PFSK-1 (cell line): Measurements from ENCODE around the gene NEK5.

Source experiments
- FOXP2 ChIP-seq: optimal IDR thresholded peaks from 2 replicates; pipeline ENCODE3; 2011; ENCODE audit warnings: borderline replicate concordance, control low read depth, inconsistent platforms; ENCODE audit not compliant: insufficient read depth; ENCODE audit errors: extremely low read length, extremely low read depth
- POLR2AphosphoS5 ChIP-seq: IDR thresholded peaks from 2 replicates; pipeline ENCODE4 v1.6.1; 2012; ENCODE audit warnings: low read depth, mild to moderate bottlenecking, control low read depth, low read length, moderate library complexity
- SIN3A ChIP-seq: IDR thresholded peaks from 2 replicates; pipeline ENCODE4 v1.6.1; 2012; ENCODE audit warnings: mild to moderate bottlenecking, low read length, moderate library complexity, borderline replicate concordance; ENCODE audit not compliant: insufficient read depth
- TAF1 ChIP-seq: IDR thresholded peaks from 2 replicates; pipeline ENCODE4 v1.6.1; 2012; ENCODE audit warnings: low read length, control low read depth, borderline replicate concordance; ENCODE audit not compliant: insufficient read depth
- TF ChIP-seq, protein P1 (sequence below), 2 experiments: IDR thresholded peaks; 2 replicates each; pipeline versions ENCODE4 v1.6.1 to v1.8.0; 2011 to 2012; ENCODE audit warnings: low read depth in 2 of 2, low read length in 2 of 2, control low read depth in 1 of 2, inconsistent platforms in 1 of 2, mild to moderate bottlenecking in 1 of 2, moderate library complexity in 1 of 2; ENCODE audit not compliant: insufficient read depth in 1 of 2

NEK5 gene

DNA sequence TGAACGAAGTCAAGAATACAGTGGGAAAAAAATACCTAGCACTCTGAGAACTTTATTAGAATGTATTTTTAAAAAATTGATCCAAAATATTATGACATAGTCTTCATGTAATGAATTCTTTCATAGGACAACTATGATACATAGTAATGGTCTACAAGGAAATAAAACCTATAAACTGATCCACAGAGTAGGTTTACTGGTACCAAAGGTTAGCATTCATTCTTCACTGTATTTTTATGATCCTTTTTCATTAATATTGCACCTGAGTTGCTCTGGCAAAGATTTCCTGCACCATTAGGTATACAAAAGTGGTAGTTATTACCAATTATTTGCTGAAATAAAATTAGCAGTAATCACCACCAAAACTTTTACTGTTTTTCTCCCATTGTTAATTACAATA, 26.3 kb upstream of the NEK5 start:
- TF ChIP-seq SIN3A (no peak), TAF1 (no peak), POLR2AphosphoS5 (no peak), FOXP2 (no peak)
- TF ChIP-seq, protein P1, sequence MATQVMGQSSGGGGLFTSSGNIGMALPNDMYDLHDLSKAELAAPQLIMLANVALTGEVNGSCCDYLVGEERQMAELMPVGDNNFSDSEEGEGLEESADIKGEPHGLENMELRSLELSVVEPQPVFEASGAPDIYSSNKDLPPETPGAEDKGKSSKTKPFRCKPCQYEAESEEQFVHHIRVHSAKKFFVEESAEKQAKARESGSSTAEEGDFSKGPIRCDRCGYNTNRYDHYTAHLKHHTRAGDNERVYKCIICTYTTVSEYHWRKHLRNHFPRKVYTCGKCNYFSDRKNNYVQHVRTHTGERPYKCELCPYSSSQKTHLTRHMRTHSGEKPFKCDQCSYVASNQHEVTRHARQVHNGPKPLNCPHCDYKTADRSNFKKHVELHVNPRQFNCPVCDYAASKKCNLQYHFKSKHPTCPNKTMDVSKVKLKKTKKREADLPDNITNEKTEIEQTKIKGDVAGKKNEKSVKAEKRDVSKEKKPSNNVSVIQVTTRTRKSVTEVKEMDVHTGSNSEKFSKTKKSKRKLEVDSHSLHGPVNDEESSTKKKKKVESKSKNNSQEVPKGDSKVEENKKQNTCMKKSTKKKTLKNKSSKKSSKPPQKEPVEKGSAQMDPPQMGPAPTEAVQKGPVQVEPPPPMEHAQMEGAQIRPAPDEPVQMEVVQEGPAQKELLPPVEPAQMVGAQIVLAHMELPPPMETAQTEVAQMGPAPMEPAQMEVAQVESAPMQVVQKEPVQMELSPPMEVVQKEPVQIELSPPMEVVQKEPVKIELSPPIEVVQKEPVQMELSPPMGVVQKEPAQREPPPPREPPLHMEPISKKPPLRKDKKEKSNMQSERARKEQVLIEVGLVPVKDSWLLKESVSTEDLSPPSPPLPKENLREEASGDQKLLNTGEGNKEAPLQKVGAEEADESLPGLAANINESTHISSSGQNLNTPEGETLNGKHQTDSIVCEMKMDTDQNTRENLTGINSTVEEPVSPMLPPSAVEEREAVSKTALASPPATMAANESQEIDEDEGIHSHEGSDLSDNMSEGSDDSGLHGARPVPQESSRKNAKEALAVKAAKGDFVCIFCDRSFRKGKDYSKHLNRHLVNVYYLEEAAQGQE (IDR thresholded peaks at IDR 0.05; ENCODE audit: insufficient read depth in 1 of 2, low read depth in 2 of 2, low read length in 2 of 2): no peak

DNA sequence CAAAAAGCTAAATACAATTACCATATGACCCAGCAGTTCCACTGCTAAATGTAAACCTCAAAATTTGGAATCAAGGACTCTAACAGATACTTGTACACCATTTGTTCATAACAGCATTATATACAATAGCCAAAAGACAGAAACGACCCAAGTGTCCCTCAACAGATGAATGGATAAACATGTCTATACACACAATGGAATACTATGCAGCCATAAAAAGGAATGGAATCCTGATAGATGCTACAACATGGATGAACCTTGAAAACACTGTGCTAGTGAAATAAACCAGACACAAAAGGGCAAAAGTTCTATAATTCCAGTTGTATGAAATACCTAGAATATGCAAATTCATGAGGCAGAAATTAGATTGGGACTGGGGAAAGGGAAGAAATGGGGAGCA, 18.4 kb upstream of the NEK5 start:
- TF ChIP-seq SIN3A: no peak
- TF ChIP-seq FOXP2: no peak
- no peak for TF ChIP-seq TAF1
- TF ChIP-seq, protein P1 (IDR thresholded peaks at IDR 0.05; ENCODE audit: insufficient read depth in 1 of 2, low read depth in 2 of 2, low read length in 2 of 2): no peak
- TF ChIP-seq POLR2AphosphoS5: no peak

DNA sequence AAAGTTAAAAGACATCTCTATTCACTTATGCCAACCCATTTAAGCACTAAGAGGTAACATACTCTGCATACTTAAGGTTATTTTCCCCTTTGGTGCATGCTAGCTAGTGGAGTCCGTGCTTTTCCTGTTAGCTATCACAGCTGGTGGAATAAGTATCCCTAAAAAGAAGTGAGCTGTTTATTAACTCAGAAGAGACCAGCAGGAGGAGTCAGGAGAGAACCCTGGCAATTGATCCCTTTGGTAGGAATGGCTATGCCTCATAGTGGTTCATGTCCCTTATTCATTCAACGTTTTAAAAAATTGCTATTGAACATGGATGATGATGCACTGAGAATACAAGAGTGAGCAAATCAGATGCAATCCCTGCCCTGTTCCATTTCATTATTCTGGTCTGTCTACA, 12.4 kb upstream of the NEK5 start:
- TF ChIP-seq TAF1 (no peak), SIN3A (no peak), FOXP2 (no peak), POLR2AphosphoS5 (no peak)

DNA sequence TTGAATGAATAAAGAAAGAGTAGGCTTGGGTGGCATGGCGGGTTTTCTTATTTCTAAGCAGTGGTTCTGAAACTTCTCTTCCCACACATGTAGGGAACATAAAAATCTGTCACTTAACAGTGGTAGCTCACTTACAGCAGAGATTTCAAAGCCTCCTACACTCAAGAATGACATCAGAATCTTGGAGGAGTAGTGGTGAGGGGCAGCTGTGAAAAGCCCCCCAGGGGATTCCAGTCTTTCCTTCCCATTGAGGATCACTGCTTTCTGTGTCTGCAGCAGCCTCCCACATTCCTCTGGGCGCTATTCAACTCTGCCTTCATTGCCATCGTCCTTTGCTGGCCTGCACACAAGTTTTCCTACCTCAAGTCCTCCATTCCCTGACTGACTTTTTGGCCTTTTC, 8.6 kb upstream of the NEK5 start:
- TF ChIP-seq TAF1 (no peak), SIN3A (no peak), FOXP2 (no peak), POLR2AphosphoS5 (no peak)
- TF ChIP-seq, protein P1 (IDR thresholded peaks at IDR 0.05; ENCODE audit: insufficient read depth in 1 of 2, low read depth in 2 of 2, low read length in 2 of 2): no peak

DNA sequence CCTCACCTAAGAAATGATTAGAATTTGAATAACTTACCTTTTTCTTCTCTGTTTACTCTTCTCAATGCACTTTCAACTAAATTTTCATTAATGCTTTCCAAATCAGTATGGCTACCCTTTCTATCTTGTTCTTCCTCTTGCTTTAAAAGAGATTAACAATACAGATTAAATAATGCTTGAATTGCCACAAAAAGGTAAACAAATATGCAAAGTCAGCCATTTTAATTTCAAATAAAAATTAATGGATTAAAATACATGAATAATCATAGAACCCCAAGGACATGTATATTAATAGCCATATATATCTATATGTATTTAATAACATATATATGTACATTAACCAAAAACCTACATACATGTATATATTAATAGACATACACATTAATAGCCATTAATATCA, 7.9 kb upstream of the NEK5 start:
- TF ChIP-seq, protein P1 (IDR thresholded peaks at IDR 0.05; ENCODE audit: insufficient read depth in 1 of 2, low read depth in 2 of 2, low read length in 2 of 2): no peak
- TF ChIP-seq POLR2AphosphoS5 (no peak), FOXP2 (no peak), SIN3A (no peak), TAF1 (no peak)
